Upper lobe of right lung (tissue), 1 donor: ENCODE data around the gene SLC25A4. TPM values are rescaled to one million over a fixed set of nuclear protein-coding genes. Genes with fewer than 3 reads are reported as not detected.
"Not testable (repeated sequence)": the region's sequence is repeated elsewhere in the genome, so short reads cannot be mapped to it uniquely, and the experiment has no call there.

ENCODE experiments used
- ATAC-seq: fragments of 200-7000 bp; cut with Tn5 transposase; one replicate; pipeline ENCODE4 v1.9.1; 2020; ENCODE audit warnings: mild to moderate bottlenecking, moderate library complexity
- DNase-seq: peaks from one replicate; pipeline ENCODE4 v3.0.0-alpha.2; 2020
- H3K27ac ChIP-seq: fragments of 200-600 bp; one replicate; pipeline ENCODE4 v1.8.0; 2022
- H3K27me3 ChIP-seq: fragments of 200-600 bp; one replicate; pipeline ENCODE4 v1.8.0; 2022; ENCODE audit warnings: mild to moderate bottlenecking
- H3K36me3 ChIP-seq: fragments of 200-600 bp; one replicate; pipeline ENCODE4 v1.8.0; 2022
- H3K4me1 ChIP-seq: fragments of 200-600 bp; one replicate; pipeline ENCODE4 v1.8.0; 2022
- H3K4me3 ChIP-seq: fragments of 200-600 bp; one replicate; pipeline ENCODE4 v1.8.0; 2022; ENCODE audit warnings: mild to moderate bottlenecking
- H3K9me3 ChIP-seq: fragments of 200-600 bp; one replicate; pipeline ENCODE4 v1.8.0; 2022
- intact Hi-C: fragments of 100-400 bp; cut with DNase I; formaldehyde crosslinking; loops from one replicate; pipeline ENCODE4 v1.11.0; 2022
- total RNA-seq: library from RNA; stranded (reverse); fragmentation: NEBNext Ultra II Directional; extraction: Animal tissue kit (Norgen Biotek cat#: 25700); gene quantifications from one replicate; pipeline ENCODE4 v1.2.1, GENCODE V29; 2021
- TF ChIP-seq, protein P1 (sequence below): fragments of 200-600 bp; IDR thresholded peaks from one replicate; pipeline ENCODE4 v1.8.0; 2022; ENCODE audit warnings: antibody characterized with exemption
- donor health status: DM: no; HTN: yes; CAD: no; lungs with severe emphysema.

SLC25A4 gene
- total RNA-seq, 1 donor from 2014 or later: 40.3 TPM

DNA sequence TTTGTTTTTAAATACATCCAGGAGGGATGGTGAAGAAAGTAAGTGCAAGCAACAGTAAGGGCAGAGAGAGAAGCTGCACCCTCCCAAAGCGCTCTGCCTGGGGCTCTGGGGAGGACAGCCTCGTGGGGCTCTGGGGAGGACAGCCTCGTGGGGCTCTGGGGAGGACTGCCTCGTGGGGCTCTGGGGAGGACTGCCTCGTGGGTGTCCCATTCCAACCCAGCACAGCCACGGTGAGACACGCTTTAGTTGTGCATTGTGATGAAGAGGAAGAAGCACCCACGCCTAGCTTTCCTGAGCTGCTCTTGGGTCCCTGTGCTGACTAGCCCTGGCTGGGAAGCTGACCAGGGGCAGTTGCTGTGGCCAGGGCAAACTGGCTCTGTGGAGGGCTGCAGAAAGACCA lies 43.1 kb upstream of the SLC25A4 start:
- H3K4me3 ChIP-seq: no peak overlapping the region
- intact Hi-C loops: no loop called here
- H3K36me3 ChIP-seq: no peaks in the 10 kb centered on the region
- no peaks in the 10 kb centered on the region for H3K9me3 ChIP-seq
- H3K4me1 ChIP-seq: no peaks in the 10 kb centered on the region
- TF ChIP-seq, protein P1, sequence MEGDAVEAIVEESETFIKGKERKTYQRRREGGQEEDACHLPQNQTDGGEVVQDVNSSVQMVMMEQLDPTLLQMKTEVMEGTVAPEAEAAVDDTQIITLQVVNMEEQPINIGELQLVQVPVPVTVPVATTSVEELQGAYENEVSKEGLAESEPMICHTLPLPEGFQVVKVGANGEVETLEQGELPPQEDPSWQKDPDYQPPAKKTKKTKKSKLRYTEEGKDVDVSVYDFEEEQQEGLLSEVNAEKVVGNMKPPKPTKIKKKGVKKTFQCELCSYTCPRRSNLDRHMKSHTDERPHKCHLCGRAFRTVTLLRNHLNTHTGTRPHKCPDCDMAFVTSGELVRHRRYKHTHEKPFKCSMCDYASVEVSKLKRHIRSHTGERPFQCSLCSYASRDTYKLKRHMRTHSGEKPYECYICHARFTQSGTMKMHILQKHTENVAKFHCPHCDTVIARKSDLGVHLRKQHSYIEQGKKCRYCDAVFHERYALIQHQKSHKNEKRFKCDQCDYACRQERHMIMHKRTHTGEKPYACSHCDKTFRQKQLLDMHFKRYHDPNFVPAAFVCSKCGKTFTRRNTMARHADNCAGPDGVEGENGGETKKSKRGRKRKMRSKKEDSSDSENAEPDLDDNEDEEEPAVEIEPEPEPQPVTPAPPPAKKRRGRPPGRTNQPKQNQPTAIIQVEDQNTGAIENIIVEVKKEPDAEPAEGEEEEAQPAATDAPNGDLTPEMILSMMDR: no peak
- no peak overlapping the region for H3K27ac ChIP-seq
- ATAC-seq (no peak), DNase-seq (no peak)
- H3K27me3 ChIP-seq: peaks cover 3% of the 10 kb centered on the region

DNA sequence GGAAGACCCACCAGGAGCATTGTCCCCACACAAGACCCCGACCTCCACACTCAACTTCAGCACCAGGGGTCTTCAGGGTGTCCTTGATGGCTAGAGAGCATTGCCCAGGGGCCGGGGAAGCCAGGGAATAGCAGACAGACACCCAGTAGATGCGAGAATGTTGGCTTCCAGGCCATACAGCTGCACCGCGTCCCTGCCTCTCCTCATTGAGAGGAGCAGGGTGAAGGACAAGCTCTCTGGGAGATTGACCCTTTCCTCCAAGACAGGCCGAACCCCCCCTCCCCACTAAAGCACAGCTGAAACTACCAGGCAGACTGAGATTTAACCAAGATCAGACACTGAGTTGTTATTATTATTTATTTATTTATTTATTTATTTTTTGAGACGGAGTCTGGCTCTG lies 42.6 kb upstream of the SLC25A4 start:
- ATAC-seq (no peak), DNase-seq (no peak)
- no peak overlapping the region for H3K4me3 ChIP-seq
- peaks cover 3% of the 10 kb centered on the region for H3K27me3 ChIP-seq
- TF ChIP-seq, protein P1: no peak
- no peaks in the 10 kb centered on the region for H3K36me3 ChIP-seq
- H3K4me1 ChIP-seq: no peaks in the 10 kb centered on the region
- no peaks in the 10 kb centered on the region for H3K9me3 ChIP-seq
- intact Hi-C loops: no loop called here
- H3K27ac ChIP-seq: no peak overlapping the region

DNA sequence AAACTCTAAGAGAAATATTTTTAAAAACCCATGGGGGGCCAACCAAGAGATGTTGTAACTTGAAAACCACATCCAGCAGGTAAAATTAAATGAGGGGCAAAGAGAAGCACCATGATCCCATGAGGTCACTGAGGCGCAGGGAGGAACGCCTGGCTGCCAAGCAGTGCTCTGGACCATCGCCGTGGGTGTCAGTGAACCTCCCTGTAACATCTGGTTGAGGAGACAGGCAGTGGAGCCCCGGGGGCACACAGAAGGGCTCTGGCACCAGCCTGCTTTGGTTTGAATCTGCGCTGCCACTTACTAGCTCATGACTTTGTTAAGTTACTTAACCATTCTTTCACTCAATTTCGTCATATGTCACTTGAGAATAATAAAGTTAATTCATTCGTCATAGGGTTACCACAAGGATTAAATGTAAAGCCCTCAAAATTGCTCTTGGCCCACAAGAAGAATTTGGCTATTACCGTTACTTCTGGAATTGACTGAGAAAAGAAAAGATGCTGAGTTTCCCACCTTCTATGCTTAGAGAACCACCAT lies 41.6 kb upstream of the SLC25A4 start:
- Histone ChIP-seq H3K27ac (no peak overlapping the region), H3K9me3 (no peaks in the 10 kb centered on the region), H3K4me1 (no peaks in the 10 kb centered on the region), H3K36me3 (no peaks in the 10 kb centered on the region), H3K4me3 (no peak overlapping the region), H3K27me3 (peaks cover 3% of the 10 kb centered on the region)
- TF ChIP-seq, protein P1: no peak
- DNase-seq: no peak
- intact Hi-C loops: no loop called here
- ATAC-seq: no peak

DNA sequence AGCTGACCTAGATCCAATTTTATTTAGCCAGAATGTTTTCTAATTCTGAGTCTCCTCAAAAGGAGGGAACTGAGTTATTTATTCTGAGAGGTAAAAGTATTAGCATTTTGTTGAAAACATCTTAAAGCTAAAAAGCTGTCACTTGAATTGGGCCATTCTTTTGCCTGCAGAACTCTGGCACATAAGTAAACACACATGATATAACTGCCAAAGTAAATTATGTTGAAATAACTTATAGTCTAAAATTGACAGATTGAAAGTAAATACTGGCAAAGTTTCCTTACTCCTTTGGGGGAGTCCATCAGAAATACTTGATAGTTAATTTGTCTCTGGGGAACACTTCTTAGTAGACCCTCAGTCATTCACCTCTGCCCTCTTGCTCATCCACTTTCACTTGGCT lies 38.3 kb upstream of the SLC25A4 start:
- Histone ChIP-seq H3K27ac (no peak overlapping the region), H3K4me3 (no peak overlapping the region), H3K4me1 (no peaks in the 10 kb centered on the region), H3K36me3 (no peaks in the 10 kb centered on the region), H3K9me3 (no peaks in the 10 kb centered on the region), H3K27me3 (peaks cover 3% of the 10 kb centered on the region)
- TF ChIP-seq, protein P1: no peak
- ATAC-seq (no peak), DNase-seq (no peak)
- intact Hi-C loops: no loop called here

DNA sequence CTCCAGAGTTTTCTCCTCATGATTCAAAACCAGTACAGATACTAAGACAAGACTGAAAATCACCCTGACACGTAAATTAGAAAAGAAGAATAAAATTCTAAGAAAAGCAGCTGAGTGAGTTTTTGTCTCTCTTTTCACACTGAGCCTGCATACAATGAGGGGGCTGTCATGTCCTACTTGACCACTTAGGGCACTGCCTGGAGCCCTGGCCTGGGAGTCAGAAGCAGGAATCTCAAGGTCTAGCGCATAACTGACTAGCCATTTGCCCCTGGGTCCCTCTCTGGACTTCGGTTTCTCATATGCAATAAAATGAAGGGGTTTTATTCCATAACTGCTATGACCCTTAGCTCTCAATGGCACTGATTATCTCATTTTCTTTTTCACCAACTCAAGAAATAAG lies 36.7 kb upstream of the SLC25A4 start:
- ATAC-seq (no peak), DNase-seq (no peak)
- no peaks in the 10 kb centered on the region for H3K9me3 ChIP-seq
- no peaks in the 10 kb centered on the region for H3K4me1 ChIP-seq
- H3K27me3 ChIP-seq: no peaks in the 10 kb centered on the region
- H3K36me3 ChIP-seq: no peaks in the 10 kb centered on the region
- TF ChIP-seq, protein P1: no peak
- H3K27ac ChIP-seq: no peak overlapping the region
- no peak overlapping the region for H3K4me3 ChIP-seq
- intact Hi-C loops: no loop called here

DNA sequence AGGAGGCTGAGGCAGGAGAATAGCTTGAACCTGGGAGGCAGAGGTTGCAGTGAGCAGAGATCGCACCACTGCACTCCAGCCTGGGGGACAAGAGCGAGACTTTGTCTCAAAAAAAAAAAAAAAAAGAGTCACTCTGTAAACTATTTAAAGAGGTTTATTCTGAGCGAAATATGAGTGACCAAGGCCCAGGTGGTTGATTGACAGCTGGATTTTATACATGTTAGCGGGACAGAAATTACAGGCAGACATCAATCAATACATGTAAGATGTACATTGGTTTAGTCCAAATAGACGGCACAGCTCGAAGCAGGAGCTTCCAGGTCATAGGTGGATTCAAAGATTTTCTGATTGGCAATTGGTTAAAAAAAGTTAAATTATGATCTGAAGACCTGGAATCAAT lies 35.5 kb upstream of the SLC25A4 start:
- H3K9me3 ChIP-seq, ATAC-seq, H3K4me1 ChIP-seq, H3K36me3 ChIP-seq, DNase-seq, H3K27me3 ChIP-seq, intact Hi-C loops, H3K4me3 ChIP-seq: not testable (repeated sequence)
- peak overlapping the region; percentile 11 for H3K27ac ChIP-seq
